ENCODE data around the gene SND1. TPM values are rescaled to one million over a fixed set of nuclear protein-coding genes. Genes with fewer than 3 reads are reported as not detected.
A peak's percentile ranks its signal among the peaks of the same experiment; 100 is the strongest.

Gene SND1
- polyA plus RNA-seq, 12 donors, result 73.0 to 117 (median 95.7) TPM; not detected in 1

- DNase-seq, result no peak
Measured at GRCh38 chr7:127988751-127989150, 336.8 kb downstream of the SND1 start.

GRCh38 chr7:127993317-127993716 is 341.3 kb downstream of the SND1 start:
- no peak for DNase-seq

GRCh38 chr7:127993987-127994386 is 342.0 kb downstream of the SND1 start:
- no peak for DNase-seq

- peak; percentile 73 for DNase-seq
Measured at GRCh38 chr7:127995156-127995880, 343.3 kb downstream of the SND1 start.

GRCh38 chr7:127995881-127996215 is 343.9 kb downstream of the SND1 start:
- peak; percentile 15 for DNase-seq

- DNase-seq, result no peak
Measured at GRCh38 chr7:127996253-127997071, 344.5 kb downstream of the SND1 start.

GRCh38 chr7:127997226-127997922 is 345.4 kb downstream of the SND1 start:
- no peak for DNase-seq

- DNase-seq, result no peak
Measured at GRCh38 chr7:127998671-127999070, 346.7 kb downstream of the SND1 start.

- DNase-seq, result no peak
Measured at GRCh38 chr7:128000048-128000447, 348.1 kb downstream of the SND1 start.

GRCh38 chr7:128000854-128001265 is 348.9 kb downstream of the SND1 start:
- DNase-seq, result no peak

GRCh38 chr7:128003167-128003566 is 351.2 kb downstream of the SND1 start:
- DNase-seq, result no peak

- no peak for DNase-seq
Measured at GRCh38 chr7:128003787-128004186, 351.8 kb downstream of the SND1 start.

- DNase-seq, result no peak
Measured at GRCh38 chr7:128004623-128005022, 352.6 kb downstream of the SND1 start.

GRCh38 chr7:128005117-128005516 is 353.1 kb downstream of the SND1 start:
- DNase-seq, result no peak

GRCh38 chr7:128005759-128006159 is 353.8 kb downstream of the SND1 start:
- DNase-seq, result no peak

- no peak for DNase-seq
Measured at GRCh38 chr7:128006550-128007302, 354.7 kb downstream of the SND1 start.

GRCh38 chr7:128007303-128007680 is 355.3 kb downstream of the SND1 start:
- DNase-seq, result no peak

- no peak for DNase-seq
Measured at GRCh38 chr7:128008141-128008540, 356.1 kb downstream of the SND1 start.

- DNase-seq, result no peak
Measured at GRCh38 chr7:128008744-128009143, 356.8 kb downstream of the SND1 start.

GRCh38 chr7:128010391-128011127 is 358.6 kb downstream of the SND1 start:
- DNase-seq, result no peak

GRCh38 chr7:128011131-128011661 is 359.2 kb downstream of the SND1 start:
- DNase-seq, result no peak
